Activated CD8-positive, alpha-beta memory T cell treated with anti-CD3 and anti-CD28 coated beads for 24 hours (primary cell): ENCODE measurements around the gene PLEKHA6.
A peak's percentile ranks its signal among the peaks of the same experiment; 100 is the strongest.

Source experiments
- DNase-seq: peaks from one replicate; pipeline ENCODE4 v3.0.0-alpha.2; 2020

PLEKHA6 gene

DNA sequence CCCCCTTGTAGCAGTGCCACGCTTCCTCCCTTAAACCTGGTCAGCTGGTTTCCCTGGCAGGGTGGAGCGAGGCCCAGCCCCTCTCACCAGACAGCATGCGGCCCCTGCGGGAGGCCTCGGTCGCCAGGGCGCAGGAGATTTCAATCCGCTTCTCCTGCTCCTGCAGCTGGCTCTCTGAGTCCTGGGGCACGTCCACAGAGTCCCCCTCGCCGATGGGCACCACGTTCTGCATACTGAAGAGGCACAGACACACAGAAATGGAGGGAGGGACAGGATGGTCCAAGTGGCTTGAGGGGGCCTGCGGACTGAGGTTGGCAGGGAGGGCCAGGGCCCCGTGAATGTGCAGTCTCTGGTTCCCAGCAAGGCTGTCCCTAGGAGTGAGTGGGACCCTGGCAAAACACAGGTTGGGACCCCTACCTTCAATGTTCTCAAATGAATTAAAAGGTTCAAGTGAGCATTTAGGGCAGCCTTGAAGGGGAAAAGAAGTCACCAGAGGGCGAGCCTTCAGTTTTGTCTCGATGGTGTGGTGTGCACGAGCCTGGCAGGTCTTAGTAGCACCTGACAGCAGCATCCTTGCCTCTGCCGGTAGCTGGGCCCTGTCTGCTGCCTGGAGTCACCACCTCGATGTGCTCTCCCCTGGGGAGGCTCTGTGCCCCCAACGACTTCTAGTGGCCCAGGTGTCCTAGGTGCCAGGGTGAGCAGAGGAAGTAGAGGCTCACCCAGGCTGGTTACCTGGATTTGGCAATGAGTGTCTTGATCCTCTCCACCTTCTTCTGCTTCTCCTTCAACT is 131.5 kb downstream of the PLEKHA6 start:
- DNase-seq = no peak

DNA sequence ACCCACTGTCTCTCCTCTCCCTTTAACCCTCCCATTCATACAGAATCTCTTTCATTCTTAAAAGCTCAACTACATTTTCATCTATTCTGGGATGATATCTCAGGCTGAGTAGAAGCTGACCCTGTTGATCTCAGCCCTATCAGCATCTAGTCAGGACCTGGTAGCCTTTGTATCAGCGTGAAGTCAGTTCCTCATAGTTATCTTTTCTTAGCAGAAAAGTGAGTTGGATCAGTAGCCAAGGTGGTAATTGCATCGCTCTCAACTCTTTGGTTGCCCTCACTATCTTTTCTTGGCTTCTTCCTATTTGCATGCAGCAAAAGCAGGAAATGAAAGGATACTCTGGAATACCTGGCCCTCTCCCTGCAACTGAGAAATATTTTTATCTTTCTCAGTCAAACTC is 132.4 kb downstream of the PLEKHA6 start:
- DNase-seq = no peak

DNA sequence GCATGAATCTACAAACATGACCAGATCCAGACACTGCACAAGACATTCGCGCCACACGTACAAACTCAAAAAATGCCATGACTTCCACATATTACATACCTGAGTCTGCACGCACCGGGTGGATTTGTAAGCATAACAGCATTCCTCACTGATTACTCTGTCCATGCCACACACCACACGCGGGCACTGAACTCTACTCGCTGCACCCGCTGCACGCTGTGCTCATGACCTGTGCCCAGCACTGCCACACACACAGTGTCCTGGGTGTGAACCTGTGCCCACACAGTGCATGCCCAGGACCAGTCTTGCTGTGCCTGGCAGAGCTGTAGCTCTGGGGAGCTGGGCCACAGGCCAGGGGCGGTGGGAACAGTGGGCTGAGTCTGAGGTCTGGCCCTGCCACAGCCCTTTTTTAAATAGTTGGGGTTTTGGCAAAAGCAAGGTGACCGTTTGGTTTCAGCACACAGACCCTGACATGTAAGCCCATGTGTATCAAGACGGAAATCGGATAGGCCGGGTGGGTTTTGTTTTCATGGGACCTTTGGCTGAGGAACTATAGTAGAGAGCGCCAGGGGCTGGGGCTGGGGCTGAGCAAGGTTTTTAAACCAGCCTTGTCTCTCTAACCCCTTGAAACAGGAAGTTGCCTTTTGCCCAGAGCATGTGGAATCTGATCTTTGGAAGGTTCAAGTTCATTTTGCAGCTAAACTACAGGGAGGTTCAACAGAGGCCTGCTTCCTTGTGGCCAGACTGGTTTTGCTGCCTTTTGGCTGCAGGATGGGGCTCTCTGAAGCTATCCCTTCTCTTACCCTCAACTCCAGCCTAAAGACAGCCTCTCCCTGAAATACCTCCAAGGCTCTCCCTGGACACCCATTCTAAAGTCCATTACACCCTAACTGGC is 133.6 kb downstream of the PLEKHA6 start:
- no peak for DNase-seq

DNA sequence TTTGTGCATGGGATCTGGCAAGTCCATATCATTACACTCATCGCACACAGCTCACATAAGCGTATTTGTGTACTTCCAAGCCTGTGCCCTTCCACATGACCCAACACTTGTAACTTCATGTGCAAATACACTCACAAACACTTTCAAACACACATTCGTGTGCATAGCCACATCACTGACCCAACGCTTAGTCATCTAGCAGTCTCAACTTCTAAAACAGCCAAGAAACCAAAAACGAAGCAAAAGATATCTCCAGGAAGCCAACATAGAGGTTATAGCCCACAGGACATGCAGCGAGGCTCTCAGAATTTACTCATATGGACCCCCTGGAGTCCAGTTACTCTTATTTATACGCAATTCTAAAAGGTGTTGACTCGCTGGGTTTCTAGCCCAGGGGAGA is 135.1 kb downstream of the PLEKHA6 start:
- no peak for DNase-seq

DNA sequence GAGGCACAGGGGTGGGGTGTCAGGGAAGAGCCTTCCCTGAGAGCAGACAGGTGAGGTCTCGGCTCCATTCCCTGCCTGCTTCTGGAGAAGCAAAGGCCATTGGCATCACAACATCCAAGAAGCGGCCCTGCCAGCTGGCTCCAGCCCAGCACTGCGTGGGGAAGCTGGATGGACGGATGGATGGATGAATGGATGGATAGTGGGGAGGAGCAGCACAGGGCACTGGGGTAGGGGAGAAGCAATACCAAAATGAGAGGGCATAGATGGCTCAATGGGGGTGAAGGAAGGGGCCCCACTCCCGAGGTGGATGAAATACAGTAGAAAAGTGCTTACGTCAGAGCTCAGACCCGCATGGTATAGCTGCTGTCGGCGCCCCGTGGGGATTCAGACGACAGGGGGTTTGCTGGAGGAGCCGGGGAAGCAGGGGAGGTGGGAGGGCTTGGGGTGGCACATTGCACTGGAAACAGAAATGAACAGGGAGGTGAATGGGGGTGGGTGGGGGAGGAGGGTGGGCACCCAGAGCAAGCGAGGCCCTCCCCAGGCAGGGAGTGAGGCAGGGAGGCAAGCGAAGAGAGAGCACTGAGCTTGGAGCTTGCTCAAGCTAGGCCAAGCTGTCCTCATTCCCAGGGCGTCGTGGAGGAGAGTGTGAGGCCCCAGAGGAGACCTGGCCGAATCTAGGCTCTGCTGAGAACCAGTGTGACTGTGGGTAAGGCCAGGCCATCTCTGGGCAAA is 136.4 kb downstream of the PLEKHA6 start:
- DNase-seq = no peak

- no peak for DNase-seq
Observed at GRCh38 chr1:204222764-204223055, 137.0 kb downstream of the PLEKHA6 start.

GRCh38 chr1:204222006-204222763 is 137.5 kb downstream of the PLEKHA6 start:
- DNase-seq = no peak

DNA sequence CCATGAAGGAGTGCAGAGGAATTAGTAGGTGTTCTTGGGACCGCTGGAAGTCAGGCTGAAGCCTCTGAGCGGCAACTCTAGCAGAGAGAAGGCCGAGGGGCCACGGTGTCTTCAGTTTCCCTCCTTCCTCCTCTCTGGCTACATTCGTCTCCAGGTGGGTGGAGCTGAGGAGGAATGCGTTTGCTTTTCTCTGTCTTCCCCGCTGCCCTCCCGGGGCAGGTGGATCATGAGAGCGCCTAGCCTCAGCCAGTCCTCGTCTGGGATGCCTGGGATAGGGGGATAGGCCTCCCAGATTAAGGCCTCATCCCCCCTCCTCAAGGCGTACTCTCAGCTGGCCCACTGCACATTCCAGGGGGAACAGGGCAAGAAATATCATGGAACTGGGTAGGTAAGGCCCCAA is 138.5 kb downstream of the PLEKHA6 start:
- DNase-seq = no peak

DNA sequence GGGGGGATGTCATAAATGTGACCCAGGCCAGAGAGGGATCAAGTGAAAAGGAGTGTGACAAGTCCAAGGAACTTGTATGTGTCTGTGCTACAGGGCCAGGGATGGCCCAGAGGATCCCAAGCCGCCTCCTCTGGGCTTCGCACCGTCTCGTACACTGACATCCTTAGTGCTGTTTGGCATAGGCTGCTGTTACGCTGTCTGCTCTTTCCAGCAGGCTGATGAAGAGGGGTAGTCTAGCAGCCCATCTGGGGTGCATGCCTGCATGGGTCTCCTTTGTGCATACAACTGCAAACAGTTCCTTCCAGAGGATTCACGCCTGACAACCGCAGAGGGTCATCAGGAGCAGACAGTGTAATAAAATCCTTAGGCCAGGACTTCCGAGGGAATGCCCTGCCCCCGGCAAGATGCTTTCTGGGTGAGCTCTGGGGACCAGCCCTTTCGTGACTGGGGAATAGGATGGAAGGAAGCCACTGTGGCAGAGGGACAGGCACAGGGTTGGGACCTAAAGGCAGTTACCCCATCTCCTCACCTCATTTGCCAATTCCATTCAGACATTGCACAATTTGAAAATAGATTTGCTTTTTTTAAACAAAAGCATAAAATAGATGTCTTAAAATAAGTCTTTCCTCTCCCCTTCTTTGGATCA is 139.6 kb downstream of the PLEKHA6 start:
- DNase-seq = no peak

GRCh38 chr1:204218552-204218951 is 141.2 kb downstream of the PLEKHA6 start:
- no peak for DNase-seq

GRCh38 chr1:204217648-204218000 is 142.1 kb downstream of the PLEKHA6 start:
- no peak for DNase-seq

- DNase-seq = no peak
Observed at GRCh38 chr1:204216880-204217647, 142.7 kb downstream of the PLEKHA6 start.

DNA sequence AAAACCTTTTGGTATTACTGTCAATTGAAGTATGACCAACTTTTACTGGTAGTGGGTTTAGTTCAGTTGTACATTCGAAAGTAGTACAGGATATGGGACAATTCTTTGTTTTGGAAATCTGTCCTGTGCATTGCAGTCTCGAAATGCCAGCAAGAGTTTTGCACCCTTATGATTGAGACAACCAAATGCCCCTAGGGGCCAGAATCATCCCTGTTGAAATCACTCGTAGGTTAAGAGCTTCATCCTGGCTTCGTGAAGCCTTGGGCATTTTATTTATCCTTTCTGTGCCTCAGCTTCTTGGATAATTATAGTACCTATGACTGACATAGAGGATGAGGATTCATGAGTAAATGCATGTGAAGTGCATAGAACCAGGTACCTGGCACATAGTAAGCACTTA is 143.5 kb downstream of the PLEKHA6 start:
- DNase-seq = no peak

GRCh38 chr1:204213668-204214662 is 145.8 kb downstream of the PLEKHA6 start, which contains the start of gene GOLT1A:
Gene GOLT1A, minus strand, starts transcription at chr1:204213988. Its CDS starts 82 bp downstream, at chr1:204213906.
- DNase-seq = peak; percentile 65

DNA sequence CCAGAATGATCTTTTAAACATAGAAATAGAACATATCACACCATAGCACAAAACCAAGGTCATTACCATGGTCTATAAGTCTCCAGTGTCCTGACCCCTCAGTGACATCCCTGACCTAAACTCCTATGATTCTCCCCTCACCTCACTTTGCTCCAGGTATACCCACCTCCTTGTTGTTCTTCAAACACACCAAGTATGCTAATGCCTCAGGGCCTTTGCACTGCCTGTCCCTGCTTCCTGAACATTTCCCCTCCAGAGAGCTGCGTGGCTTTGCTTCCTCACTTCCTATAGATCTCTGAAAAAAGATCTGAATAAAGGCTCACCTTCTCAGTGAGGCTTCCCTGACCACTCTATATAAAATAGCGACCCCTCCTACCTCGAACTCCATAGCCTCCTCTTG is 147.0 kb downstream of the PLEKHA6 start:
- no peak for DNase-seq

GRCh38 chr1:204211046-204211445 is 148.7 kb downstream of the PLEKHA6 start:
- no peak for DNase-seq

GRCh38 chr1:204207136-204207616 is 152.6 kb downstream of the PLEKHA6 start:
- peak; percentile 92 for DNase-seq

DNA sequence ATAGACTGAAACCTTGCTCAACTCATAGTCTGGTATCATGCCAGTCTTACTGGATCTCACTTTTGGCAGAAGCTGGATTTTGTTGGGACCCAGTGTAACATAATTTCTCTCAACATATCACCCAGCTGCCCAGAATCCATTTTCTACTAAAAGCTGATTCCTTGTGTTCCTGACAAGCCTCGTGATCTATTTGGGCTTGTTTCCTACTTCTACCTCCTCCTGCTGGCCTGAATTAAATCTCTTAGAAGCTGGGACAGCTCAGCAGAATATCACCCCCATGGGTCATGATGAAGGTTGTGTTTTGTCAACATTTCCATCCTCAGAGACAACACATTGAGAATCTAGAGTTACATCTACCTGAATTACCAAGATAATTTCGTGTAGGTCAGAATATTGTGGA is 153.6 kb downstream of the PLEKHA6 start:
- DNase-seq = no peak

DNA sequence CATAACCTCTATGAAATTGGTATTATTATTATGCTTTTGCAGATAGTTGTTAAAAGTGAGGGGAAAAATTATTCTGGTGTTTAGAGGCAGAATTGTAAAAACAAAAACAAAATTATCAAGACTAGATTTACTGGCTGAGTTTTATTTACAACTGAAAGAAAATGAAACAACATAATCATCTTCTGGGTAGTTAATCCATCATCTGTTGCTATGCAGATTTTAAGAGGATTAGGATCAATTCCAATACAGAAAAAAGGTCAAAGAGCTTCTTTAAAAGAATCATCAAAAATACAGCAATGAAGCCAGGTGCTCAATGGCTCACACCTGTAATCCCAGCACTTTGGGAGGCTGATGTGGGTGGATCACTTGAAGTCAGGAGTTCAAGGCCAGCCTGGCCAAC is 154.2 kb downstream of the PLEKHA6 start:
- no peak for DNase-seq

- DNase-seq = no peak
Observed at GRCh38 chr1:204204944-204205343, 154.8 kb downstream of the PLEKHA6 start.
